ENCODE results near the gene KERA.

Gene KERA

GRCh38 chr12:91053951-91054715, 3.7 kb downstream of the KERA start:
- Histone ChIP-seq H4K20me1 (ENCODE audit: insufficient read depth, low read length) (no peaks in the 10 kb centered on the region), H3K27ac (ENCODE audit: low read depth, low read length, poor library complexity, severe bottlenecking) (no peak overlapping the region), H3K4me3 (ENCODE audit: low read depth, low read length, poor library complexity, severe bottlenecking) (no peak overlapping the region), H3K36me3 (ENCODE audit: insufficient read depth, low read length) (no peaks in the 10 kb centered on the region), H3K79me2 (ENCODE audit: insufficient read depth, low read length) (no peaks in the 10 kb centered on the region), H2AFZ (ENCODE audit: low read length) (no peak overlapping the region), H3K9me3 (ENCODE audit: low read length) (no peaks in the 10 kb centered on the region), H3K9me2 (ENCODE audit: low read depth, low read length) (no peaks in the 10 kb centered on the region), H3F3A (ENCODE audit: insufficient read depth, low read length) (no peaks in the 10 kb centered on the region), H3K4me1 (ENCODE audit: insufficient read depth, low read length, severe bottlenecking) (no peaks in the 10 kb centered on the region), H3K9ac (ENCODE audit: low read length) (no peak overlapping the region), H3K27me3 (ENCODE audit: insufficient read depth, low read length) (no peaks in the 10 kb centered on the region), H3K4me2 (ENCODE audit: low read length) (no peak overlapping the region)
- TF ChIP-seq EZH2 (IDR thresholded peaks at IDR 0.05; ENCODE audit: borderline replicate concordance, low read length) (no peak), CTCF (IDR thresholded peaks at IDR 0.05; ENCODE audit: low read length) (no peak)

GRCh38 chr12:91052026-91052425, 5.8 kb downstream of the KERA start:
- Histone ChIP-seq H3K9ac (ENCODE audit: low read length) (no peak overlapping the region), H3K79me2 (ENCODE audit: insufficient read depth, low read length) (no peaks in the 10 kb centered on the region), H3K4me3 (ENCODE audit: low read depth, low read length, poor library complexity, severe bottlenecking) (no peak overlapping the region), H3K4me2 (ENCODE audit: low read length) (no peak overlapping the region), H4K20me1 (ENCODE audit: insufficient read depth, low read length) (no peaks in the 10 kb centered on the region), H3K36me3 (ENCODE audit: insufficient read depth, low read length) (no peaks in the 10 kb centered on the region), H3K27me3 (ENCODE audit: insufficient read depth, low read length) (no peaks in the 10 kb centered on the region), H2AFZ (ENCODE audit: low read length) (no peak overlapping the region), H3K27ac (ENCODE audit: low read depth, low read length, poor library complexity, severe bottlenecking) (no peak overlapping the region), H3K4me1 (ENCODE audit: insufficient read depth, low read length, severe bottlenecking) (no peaks in the 10 kb centered on the region), H3K9me2 (ENCODE audit: low read depth, low read length) (no peaks in the 10 kb centered on the region), H3K9me3 (ENCODE audit: low read length) (no peaks in the 10 kb centered on the region), H3F3A (ENCODE audit: insufficient read depth, low read length) (no peaks in the 10 kb centered on the region)
- TF ChIP-seq EZH2 (IDR thresholded peaks at IDR 0.05; ENCODE audit: borderline replicate concordance, low read length) (no peak), CTCF (IDR thresholded peaks at IDR 0.05; ENCODE audit: low read length) (no peak)

- Histone ChIP-seq H3K9me2 (ENCODE audit: low read depth, low read length) (no peaks in the 10 kb centered on the region), H3K4me2 (ENCODE audit: low read length) (no peak overlapping the region), H3K27me3 (ENCODE audit: insufficient read depth, low read length) (no peaks in the 10 kb centered on the region), H2AFZ (ENCODE audit: low read length) (no peak overlapping the region), H3K9me3 (ENCODE audit: low read length) (no peaks in the 10 kb centered on the region), H3K4me1 (ENCODE audit: insufficient read depth, low read length, severe bottlenecking) (no peaks in the 10 kb centered on the region), H3K79me2 (ENCODE audit: insufficient read depth, low read length) (no peaks in the 10 kb centered on the region), H4K20me1 (ENCODE audit: insufficient read depth, low read length) (no peaks in the 10 kb centered on the region), H3K4me3 (ENCODE audit: low read depth, low read length, poor library complexity, severe bottlenecking) (no peak overlapping the region), H3F3A (ENCODE audit: insufficient read depth, low read length) (no peaks in the 10 kb centered on the region), H3K9ac (ENCODE audit: low read length) (no peak overlapping the region), H3K27ac (ENCODE audit: low read depth, low read length, poor library complexity, severe bottlenecking) (no peak overlapping the region), H3K36me3 (ENCODE audit: insufficient read depth, low read length) (no peaks in the 10 kb centered on the region)
- TF ChIP-seq CTCF (IDR thresholded peaks at IDR 0.05; ENCODE audit: low read length) = no peak
- TF ChIP-seq EZH2 (IDR thresholded peaks at IDR 0.05; ENCODE audit: borderline replicate concordance, low read length) = no peak
Observed at GRCh38 chr12:91044586-91044985, 13.2 kb downstream of the KERA start.

Data from OCI-LY1 (cell line).